NT2/D1 (cell line): ENCODE results near the gene LBHD1.

ENCODE experiments used
- DNase-seq: peaks from one replicate; pipeline ENCODE4 v3.0.0-alpha.2; 2011; ENCODE audit warnings: low read depth, low spot score
- H3K27me3 ChIP-seq: 2 replicates; pipeline ENCODE4 v1.6.0; 2011; ENCODE audit warnings: mild to moderate bottlenecking; ENCODE audit not compliant: insufficient read length, insufficient read depth
- H3K36me3 ChIP-seq: 2 replicates; pipeline ENCODE4 v1.6.1; 2011; ENCODE audit warnings: mild to moderate bottlenecking, low read length, mixed read lengths; ENCODE audit not compliant: insufficient read depth, insufficient read length
- H3K4me1 ChIP-seq: 2 replicates; pipeline ENCODE4 v1.5.1; 2011; ENCODE audit not compliant: insufficient read depth, insufficient read length
- H3K4me3 ChIP-seq: 2 replicates; pipeline ENCODE4 v1.5.1; 2011; ENCODE audit warnings: low read depth; ENCODE audit not compliant: insufficient read length
- H3K9ac ChIP-seq: 2 replicates; pipeline ENCODE4 v1.6.0; 2011; ENCODE audit warnings: low read depth; ENCODE audit not compliant: insufficient read length
- H3K9me3 ChIP-seq: 2 replicates; pipeline ENCODE4 v1.5.1; 2011; ENCODE audit warnings: mild to moderate bottlenecking, low read length; ENCODE audit not compliant: insufficient read depth
- SUZ12 ChIP-seq: IDR thresholded peaks from 2 replicates; pipeline ENCODE4 v1.6.1; 2011; ENCODE audit not compliant: insufficient read length, insufficient read depth; ENCODE audit errors: extremely low read depth
- YY1 ChIP-seq: IDR thresholded peaks from 2 replicates; pipeline ENCODE4 v1.6.1; 2011; ENCODE audit not compliant: insufficient read length, insufficient read depth
- ZNF274 ChIP-seq: IDR thresholded peaks from 2 replicates; pipeline ENCODE4 v1.6.1; 2011; ENCODE audit warnings: mild to moderate bottlenecking, low read depth, low read length

The LBHD1 gene

GRCh38 chr11:62671608-62672389, at the start of gene LBHD1, which contains the start of gene UQCC3:
TSS of gene LBHD1 (minus strand) at chr11:62672267. CDS start at chr11:62670031, 2,236 bp downstream.
TSS of gene UQCC3 (plus strand) at chr11:62671673. CDS start at chr11:62671746, 73 bp downstream.
- peaks cover 2% of the 10 kb centered on the region for H3K4me1 ChIP-seq
- H3K36me3 ChIP-seq: peaks cover 55% of the 10 kb centered on the region
- no peaks in the 10 kb centered on the region for H3K9me3 ChIP-seq
- TF ChIP-seq YY1 (no peak), SUZ12 (no peak), ZNF274 (no peak)
- no peaks in the 10 kb centered on the region for H3K27me3 ChIP-seq
- DNase-seq: peak; percentile 89
- H3K9ac ChIP-seq: peak within 1 kb of the TSS; percentile 98
- peak within 1 kb of the TSS; percentile 68 for H3K4me3 ChIP-seq

- no peak for DNase-seq
- Histone ChIP-seq H3K9me3 (no peaks in the 10 kb centered on the region), H3K4me1 (peaks cover 9% of the 10 kb centered on the region), H3K36me3 (peaks cover 92% of the 10 kb centered on the region), H3K4me3 (no peak overlapping the region), H3K27me3 (no peaks in the 10 kb centered on the region), H3K9ac (no peak overlapping the region)
- no peak for TF ChIP-seq SUZ12
- TF ChIP-seq ZNF274: no peak
- TF ChIP-seq YY1: no peak
These were observed 47.4 kb upstream of the LBHD1 start for GRCh38 chr11:62719302-62719978.

- Histone ChIP-seq H3K4me3 (no peak overlapping the region), H3K4me1 (peaks cover 13% of the 10 kb centered on the region), H3K9me3 (no peaks in the 10 kb centered on the region), H3K36me3 (peaks cover 90% of the 10 kb centered on the region), H3K27me3 (no peaks in the 10 kb centered on the region), H3K9ac (no peak overlapping the region)
- no peak for DNase-seq
- TF ChIP-seq YY1 (no peak), SUZ12 (no peak), ZNF274 (no peak)
These were observed 44.7 kb upstream of the LBHD1 start for GRCh38 chr11:62716816-62717215.

- TF ChIP-seq YY1: no peak
- TF ChIP-seq ZNF274: no peak
- TF ChIP-seq SUZ12: no peak
- Histone ChIP-seq H3K4me1 (peaks cover 13% of the 10 kb centered on the region), H3K36me3 (peaks cover 89% of the 10 kb centered on the region), H3K9me3 (no peaks in the 10 kb centered on the region), H3K4me3 (no peak overlapping the region), H3K9ac (no peak overlapping the region), H3K27me3 (no peaks in the 10 kb centered on the region)
- no peak for DNase-seq
These were observed 44.1 kb upstream of the LBHD1 start for GRCh38 chr11:62716206-62716605.

- Histone ChIP-seq H3K4me1 (peaks cover 13% of the 10 kb centered on the region), H3K36me3 (peaks cover 89% of the 10 kb centered on the region), H3K4me3 (no peak overlapping the region), H3K9ac (peak overlapping the region; percentile 34), H3K9me3 (no peaks in the 10 kb centered on the region), H3K27me3 (no peaks in the 10 kb centered on the region)
- no peak for DNase-seq
- TF ChIP-seq YY1 (no peak), SUZ12 (no peak), ZNF274 (no peak)
These were observed 43.4 kb upstream of the LBHD1 start for GRCh38 chr11:62715150-62716130.

GRCh38 chr11:62713343-62713742, 41.3 kb upstream of the LBHD1 start:
- Histone ChIP-seq H3K36me3 (peaks cover 78% of the 10 kb centered on the region), H3K4me3 (no peak overlapping the region), H3K9ac (no peak overlapping the region), H3K27me3 (no peaks in the 10 kb centered on the region), H3K9me3 (no peaks in the 10 kb centered on the region), H3K4me1 (peaks cover 20% of the 10 kb centered on the region)
- no peak for TF ChIP-seq SUZ12
- TF ChIP-seq YY1: no peak
- TF ChIP-seq ZNF274: no peak
- DNase-seq: no peak
